H1 (cell line): ENCODE results near the gene DNASE1. TPM values are rescaled to one million over a fixed set of nuclear protein-coding genes. Genes with fewer than 3 reads are reported as not detected.

ENCODE experiments used
- CTCF ChIA-PET: fragments of 300-600 bp; sonication (Branson Sonifier 250); formaldehyde crosslinking; loops from one replicate; lab custom pipeline; 2021; ENCODE audit not compliant: partially characterized antibody; lab: Charles Lee
- POLR2A ChIA-PET: fragments of 300-600 bp; sonication (Branson Sonifier 250); formaldehyde crosslinking; loops from one replicate; lab custom pipeline; 2021; ENCODE audit warnings: inconsistent platforms; ENCODE audit not compliant: partially characterized antibody; lab: Charles Lee
- DNase-seq, 2 experiments: peaks; one replicate each; pipeline versions ENCODE4 v3.0.0 to v3.0.0-alpha.2; 2010 to 2022; ENCODE audit warnings: low spot score in 2 of 2, low read depth in 1 of 2, mixed read lengths in 1 of 2
- FAIRE-seq: peaks from 2 replicates; lab custom pipeline; 2011; peaks lifted over from hg19 to GRCh38; lab: Jason Lieb, UNC
- H2AFZ ChIP-seq: 2 replicates; pipeline ENCODE4 v1.8.1; 2012; ENCODE audit warnings: low read length, inconsistent platforms
- H2AK5ac ChIP-seq: 2 replicates; pipeline ENCODE4 v1.6.1; 2013; ENCODE audit warnings: low read depth, low read length
- H2BK120ac ChIP-seq: replicated peaks from 2 replicates; pipeline ENCODE3; 2013; ENCODE audit warnings: low read depth, low read length, inconsistent platforms
- H2BK12ac ChIP-seq: 2 replicates; pipeline ENCODE4 v1.6.1; 2013; ENCODE audit warnings: low read depth, low read length
- H2BK15ac ChIP-seq: 2 replicates; pipeline ENCODE4 v1.6.1; 2013; ENCODE audit warnings: low read length
- H2BK20ac ChIP-seq: 2 replicates; pipeline ENCODE4 v1.6.1; 2013; ENCODE audit warnings: low read length
- H2BK5ac ChIP-seq: 2 replicates; pipeline ENCODE4 v1.6.1; 2013; ENCODE audit warnings: low read depth, low read length
- H3K14ac ChIP-seq: 2 replicates; pipeline ENCODE4 v1.6.1; 2013; ENCODE audit warnings: inconsistent platforms; ENCODE audit not compliant: insufficient read length
- H3K18ac ChIP-seq: 2 replicates; pipeline ENCODE4 v1.6.1; 2013; ENCODE audit warnings: low read length; ENCODE audit errors: extremely low read depth
- H3K23ac ChIP-seq: 2 replicates; pipeline ENCODE4 v1.6.1; 2013; ENCODE audit warnings: inconsistent platforms; ENCODE audit not compliant: insufficient read length
- H3K23me2 ChIP-seq: 2 replicates; pipeline ENCODE4 v1.6.1; 2013; ENCODE audit warnings: low read depth, low read length
- H3K27ac ChIP-seq: 2 replicates; pipeline ENCODE4 v1.6.1; 2011; ENCODE audit warnings: low read depth, low read length, inconsistent platforms
- H3K27me3 ChIP-seq, 4 experiments: replicated peaks in 1 of 4; 1 replicate in 1 of 4; 2 replicates in 3 of 4; pipeline versions ENCODE4 v1.6.1 to v1.8.1; 2011 to 2013; ENCODE audit warnings: low read length in 3 of 4, mild to moderate bottlenecking in 3 of 4, inconsistent platforms in 2 of 4, mixed read lengths in 2 of 4, moderate library complexity in 1 of 4; ENCODE audit not compliant: control insufficient read depth in 3 of 4, insufficient read depth in 3 of 4; ENCODE audit errors: extremely low read depth in 1 of 4
- H3K36me3 ChIP-seq, 4 experiments: 2 replicates each; pipeline versions ENCODE4 v1.6.1 to v1.8.1; 2011 to 2013; ENCODE audit warnings: mild to moderate bottlenecking in 4 of 4, low read length in 3 of 4, moderate library complexity in 2 of 4, control low read depth in 1 of 4, inconsistent platforms in 1 of 4; ENCODE audit not compliant: insufficient read depth in 4 of 4, control insufficient read depth in 2 of 4
- H3K4ac ChIP-seq: replicated peaks from 2 replicates; pipeline ENCODE3; 2013; ENCODE audit warnings: low read length, low read depth, mixed read lengths, inconsistent platforms; ENCODE audit not compliant: insufficient read length
- H3K4me1 ChIP-seq, 4 experiments: replicated peaks in 1 of 4; 1 replicate in 1 of 4; 2 replicates in 3 of 4; pipeline versions ENCODE4 v1.6.1 to v1.8.1; 2011 to 2013; ENCODE audit warnings: low read length in 3 of 4, inconsistent platforms in 2 of 4, mixed read lengths in 1 of 4; ENCODE audit not compliant: insufficient read depth in 4 of 4, control insufficient read depth in 3 of 4
- H3K4me2 ChIP-seq, 2 experiments: 2 replicates each; pipeline versions ENCODE4 v1.6.1 to v1.8.1; 2011 to 2013; ENCODE audit warnings: low read depth in 2 of 2, low read length in 2 of 2, control low read depth in 1 of 2, inconsistent platforms in 1 of 2, mild to moderate bottlenecking in 1 of 2; ENCODE audit not compliant: insufficient read depth in 1 of 2
- H3K4me3 ChIP-seq, 4 experiments: fragments of 200-600, 300-600 bp in 1 of 4; sonication (generic), shearing (Covaris generic), sonication (Bioruptor Twin) in 1 of 4; 2 replicates each; pipeline versions ENCODE4 v1.5.1 to v1.8.1; 2011 to 2016; ENCODE audit warnings: low read length in 4 of 4, low read depth in 3 of 4, control low read depth in 2 of 4, inconsistent platforms in 2 of 4, mild to moderate bottlenecking in 2 of 4, mixed read lengths in 1 of 4, moderate library complexity in 1 of 4; ENCODE audit not compliant: insufficient read depth in 2 of 4; ENCODE audit errors: extremely low read depth in 1 of 4
- H3K56ac ChIP-seq: replicated peaks from 2 replicates; pipeline ENCODE3; 2013; ENCODE audit warnings: low read depth, mild to moderate bottlenecking, mixed read lengths, low read length, inconsistent platforms; ENCODE audit not compliant: insufficient read length
- H3K79me1 ChIP-seq: 2 replicates; pipeline ENCODE4 v1.6.1; 2013; ENCODE audit warnings: low read depth, low read length, control low read depth
- H3K79me2 ChIP-seq, 2 experiments: 2 replicates each; pipeline versions ENCODE4 v1.6.1 to v1.8.1; 2012 to 2013; ENCODE audit warnings: low read length in 2 of 2, mild to moderate bottlenecking in 2 of 2, inconsistent platforms in 1 of 2; ENCODE audit not compliant: insufficient read depth in 2 of 2, control insufficient read depth in 1 of 2
- H3K9ac ChIP-seq, 4 experiments: replicated peaks in 1 of 4; 1 replicate in 1 of 4; 2 replicates in 3 of 4; pipeline versions ENCODE4 v1.6.1 to v1.8.1; 2011 to 2013; ENCODE audit warnings: low read depth in 3 of 4, low read length in 3 of 4, control low read depth in 2 of 4, mild to moderate bottlenecking in 2 of 4, moderate library complexity in 2 of 4, inconsistent platforms in 1 of 4; ENCODE audit errors: extremely low read depth in 1 of 4
- H3K9me3 ChIP-seq, 2 experiments: 2 replicates each; pipeline versions ENCODE4 v1.6.1 to v1.8.1; 2012 to 2013; ENCODE audit warnings: mild to moderate bottlenecking in 2 of 2, moderate library complexity in 2 of 2, control low read depth in 1 of 2, inconsistent platforms in 1 of 2, low read depth in 1 of 2, low read length in 1 of 2, mixed read lengths in 1 of 2; ENCODE audit not compliant: insufficient read depth in 2 of 2
- H4K20me1 ChIP-seq, 2 experiments: replicated peaks in 1 of 2; 2 replicates each; pipeline versions ENCODE3 to v1.8.1; 2011 to 2013; ENCODE audit warnings: inconsistent platforms in 2 of 2, low read length in 2 of 2, mild to moderate bottlenecking in 1 of 2; ENCODE audit not compliant: insufficient read depth in 2 of 2, control insufficient read depth in 1 of 2
- H4K5ac ChIP-seq: 2 replicates; pipeline ENCODE4 v1.6.1; 2013; ENCODE audit warnings: low read length, low read depth, mixed read lengths, inconsistent platforms; ENCODE audit not compliant: insufficient read length
- H4K8ac ChIP-seq: 2 replicates; pipeline ENCODE4 v1.8.0; 2013; ENCODE audit warnings: mild to moderate bottlenecking, moderate library complexity, low read length, inconsistent platforms; ENCODE audit not compliant: insufficient read depth; ENCODE audit errors: extremely low read depth
- H4K91ac ChIP-seq: replicated peaks from 2 replicates; pipeline ENCODE3; 2013; ENCODE audit warnings: low read length, mixed read lengths, inconsistent platforms; ENCODE audit not compliant: insufficient read length
- ATF3 ChIP-seq: IDR thresholded peaks from 2 replicates; pipeline ENCODE4 v1.6.1; 2011; ENCODE audit warnings: low read depth, mild to moderate bottlenecking, low read length; ENCODE audit not compliant: insufficient read depth
- CTBP2 ChIP-seq: IDR thresholded peaks from 2 replicates; pipeline ENCODE4 v1.7.0; 2011; ENCODE audit warnings: borderline replicate concordance, mild to moderate bottlenecking, moderate library complexity, mixed read lengths, low read length; ENCODE audit not compliant: insufficient read depth, insufficient read length
- EGR1 ChIP-seq: IDR thresholded peaks from 2 replicates; pipeline ENCODE4 v1.6.1; 2011; ENCODE audit warnings: low read depth, low read length, borderline replicate concordance
- GTF2F1 ChIP-seq: IDR thresholded peaks from 2 replicates; pipeline ENCODE4 v1.6.1; 2012; ENCODE audit warnings: low read depth, low read length, improper control_type of control experiment, borderline replicate concordance
- HDAC2 ChIP-seq, 2 experiments: fragments of 300-600 bp in 1 of 2; sonication (generic) in 1 of 2; IDR thresholded peaks; 2 replicates each; pipeline ENCODE4 v1.6.1; 2011 to 2012; ENCODE audit warnings: low read depth in 2 of 2, low read length in 2 of 2, mild to moderate bottlenecking in 2 of 2, moderate library complexity in 2 of 2, borderline replicate concordance in 1 of 2, inconsistent platforms in 1 of 2
- KDM1A ChIP-seq: fragments of 200-600, 300-600 bp; sonication (generic); IDR thresholded peaks from 2 replicates; pipeline ENCODE4 v1.7.1; 2016; ENCODE audit warnings: mild to moderate bottlenecking, low read length, borderline replicate concordance
- MAFK ChIP-seq: IDR thresholded peaks from 2 replicates; pipeline ENCODE4 v1.6.1; 2012; ENCODE audit warnings: low read depth, mild to moderate bottlenecking, improper control_type of control experiment, low read length
- POLR2A ChIP-seq, 2 experiments: IDR thresholded peaks; 1 replicate in 1 of 2; 2 replicates in 1 of 2; pipeline ENCODE4 v1.6.1; 2011; ENCODE audit warnings: low read depth in 2 of 2, low read length in 2 of 2, mild to moderate bottlenecking in 2 of 2; ENCODE audit errors: control extremely low read depth in 1 of 2
- RBBP5 ChIP-seq: IDR thresholded peaks from 2 replicates; pipeline ENCODE4 v1.7.1; 2012; ENCODE audit warnings: low read depth, mild to moderate bottlenecking, inconsistent platforms, low read length, moderate library complexity, borderline replicate concordance
- SRF ChIP-seq: IDR thresholded peaks from 2 replicates; pipeline ENCODE4 v1.6.1; 2011; ENCODE audit warnings: mild to moderate bottlenecking, low read depth, low read length, moderate library complexity
- ZNF274 ChIP-seq: IDR thresholded peaks from 2 replicates; pipeline ENCODE4 v1.7.0; 2012; ENCODE audit warnings: low read length, borderline replicate concordance; ENCODE audit errors: extremely low read depth
- WGBS, 2 experiments: shearing (Covaris generic) in 1 of 2; methylation state at CpG; one replicate each; pipeline versions ENCODE4 v1.1.6 to v1.1.7; 2013 to 2015; ENCODE audit warnings: low lambda C conversion rate in 2 of 2, mixed read lengths in 2 of 2, inconsistent platforms in 1 of 2, low coverage in 1 of 2, missing lambda C conversion rate in 1 of 2; ENCODE audit not compliant: insufficient replicate concordance in 2 of 2, insufficient coverage in 1 of 2, insufficient read length in 1 of 2; ENCODE audit errors: extremely low coverage in 1 of 2, missing lambda C conversion rate in 1 of 2; 5-methylcytosine and 5-hydroxymethylcytosine counted together
- polyA plus RNA-seq, 7 experiments: library from polyadenylated mRNA; depleted of rRNA in 3 of 7; stranded (reverse) in 5 of 7; unstranded in 2 of 7; fragments of >200 nt in 5 of 7; fragments of 200-250 nt in 2 of 7; gene quantifications; 1 replicate in 5 of 7; 2 replicates in 1 of 7; 4 replicates in 1 of 7; pipeline versions ENCODE4 v1.2.1 to v1.2.3, GENCODE V29; 2011 to 2013; ENCODE audit warnings: missing spikeins in 2 of 7, mixed read lengths in 2 of 7
- total RNA-seq: library from RNA; stranded (reverse); fragmentation: NEBNext Ultra II Directional; extraction: Animal tissue kit (Norgen Biotek cat#: 25700); gene quantifications from 2 replicates; pipeline ENCODE4 v1.2.1, GENCODE V29; 2021

Gene DNASE1
- total and polyA plus RNA-seq, 2 of the 8 experiments (the other 6 are each of a cell fraction or from before 2014, with no cell fraction given) = 11.5 to 16.7 TPM

GRCh38 chr16:3691761-3692160 is 37.3 kb downstream of the DNASE1 start:
- no peak overlapping the region for H3K4ac ChIP-seq
- no peak overlapping the region for H2BK15ac ChIP-seq
- peaks cover 0 to 31% of the 10 kb centered on the region in 2 experiments; a peak in 3 of 4 replicates for H3K79me2 ChIP-seq

More at GRCh38 chr16:3691761-3692160, 37.3 kb downstream of the DNASE1 start:
- Histone ChIP-seq H2AK5ac (no peak overlapping the region), H2BK120ac (no peak overlapping the region), H4K91ac (no peak overlapping the region), H4K8ac (no peak overlapping the region), H2BK20ac (no peak overlapping the region), H2BK5ac (0 out of 2 replicates have a peak overlapping the region, but pooled peaks have one; percentile 8), H3K79me1 (peaks cover 6% of the 10 kb centered on the region; the same call in 1 of the 2 replicates), H3K23me2 (no peaks in the 10 kb centered on the region), H3K23ac (no peak overlapping the region), H3K9me3 (no peaks in the 10 kb centered on the region), H2AFZ (no peak overlapping the region), H3K36me3 (peaks cover 11 to 28% (median 19%) of the 10 kb centered on the region in 4 experiments; a peak in 7 of 8 replicates), H2BK12ac (no peak overlapping the region), H3K4me1 (no peaks in the 10 kb centered on the region; a peak in 2 of 7 replicates), H3K4me2 (no peak overlapping the region), H3K18ac (no peak overlapping the region), H3K27ac (no peak overlapping the region), H3K14ac (no peak overlapping the region), H3K9ac (no peak overlapping the region), H3K56ac (no peak overlapping the region), H3K27me3 (no peaks in the 10 kb centered on the region), H4K5ac (no peak overlapping the region), H4K20me1 (peaks cover 7 to 11% of the 10 kb centered on the region in 2 experiments), H3K4me3 (no peak overlapping the region)
- DNase-seq (no peak), FAIRE-seq (no peak)
- TF ChIP-seq KDM1A (no peak), EGR1 (no peak), CTBP2 (no peak), GTF2F1 (no peak), SRF (no peak), ATF3 (no peak), RBBP5 (no peak), HDAC2 (IDR thresholded peaks at IDR 0.05; ENCODE audit: borderline replicate concordance in 1 of 2, low read depth in 2 of 2, low read length in 2 of 2) (no peak), ZNF274 (no peak), MAFK (no peak), POLR2A (IDR thresholded peaks at IDR 0.05; ENCODE audit: control extremely low read depth in 1 of 2, low read depth in 2 of 2, low read length in 2 of 2) (no peak)
- POLR2A ChIA-PET = interaction anchor here (0.7 to 2.0 kb wide), 6 partner anchors 8 to 123 kb away, joined by 3 to 5 read pairs (median 4); partner anchors contain the start of gene TRAP1
- CTCF ChIA-PET = interaction anchor here (0.6 to 3.1 kb wide), 13 partner anchors 9 to 814 kb away, joined by 3 to 28 read pairs (median 4); partner anchors contain the start of gene DNASE1
- 95% methylated on average over 12 of the region's 12 CpGs; no CpG with 5 or more reads in 1 of the 2 experiments for WGBS, 2 experiments
